Left lung (tissue), 10 donors: ENCODE data around the gene DYNLT2B. TPM values are rescaled to one million over a fixed set of nuclear protein-coding genes. Genes with fewer than 3 reads are reported as not detected.

Experiments
- ATAC-seq: fragments of 200-7000 bp; cut with Tn5 transposase; one replicate; pipeline ENCODE4 v1.9.1; 2020; ENCODE audit warnings: moderate library complexity
- DNase-seq, 4 donors: peaks; one replicate each; pipeline ENCODE4 v3.0.0-alpha.2; 2013 to 2020
- H3K27ac ChIP-seq, 2 donors: fragments of 200-600 bp; sonication (generic) in 1 of 2; one replicate each; pipeline versions ENCODE4 v1.5.0 to v1.8.0; 2020 to 2021
- H3K27me3 ChIP-seq, 2 donors: fragments of 200-600 bp; sonication (generic) in 1 of 2; one replicate each; pipeline versions ENCODE4 v1.5.0 to v1.8.0; 2020 to 2021
- H3K36me3 ChIP-seq, 2 donors: fragments of 200-600 bp; sonication (generic) in 1 of 2; one replicate each; pipeline versions ENCODE4 v1.5.0 to v1.8.0; 2020 to 2021
- H3K4me1 ChIP-seq, 2 donors: fragments of 200-600 bp; one replicate each; pipeline ENCODE4 v1.8.0; 2021
- H3K4me3 ChIP-seq, 2 donors: fragments of 200-600 bp; sonication (generic) in 1 of 2; one replicate each; pipeline versions ENCODE4 v1.5.0 to v1.8.0; 2020 to 2021; ENCODE audit warnings: mild to moderate bottlenecking in 1 of 2
- H3K9me3 ChIP-seq, 2 donors: fragments of 200-600 bp; sonication (generic) in 1 of 2; one replicate each; pipeline versions ENCODE4 v1.5.0 to v1.8.0; 2020 to 2021
- CTCF ChIP-seq, 2 donors: fragments of 200-600 bp; sonication (generic) in 1 of 2; IDR thresholded peaks; one replicate each; pipeline versions ENCODE4 v1.5.0 to v1.8.0; 2021; ENCODE audit warnings: antibody characterized with exemption in 2 of 2
- intact Hi-C, 2 donors: fragments of 100-400 bp; cut with DNase I; formaldehyde crosslinking; loops; one replicate each; pipeline versions ENCODE4 v1.11.2 to v1.14.2; 2022
- polyA plus RNA-seq, 6 donors: library from polyadenylated mRNA; unstranded; fragments of 120-200 nt; gene quantifications; one replicate each; pipeline ENCODE4 v1.2.1, GENCODE V29; 2013; ENCODE audit not compliant: insufficient read length in 6 of 6
- total RNA-seq, 2 donors: library from RNA; stranded (reverse); fragmentation: NEBNext Ultra II Directional; extraction: Animal tissue kit (Norgen Biotek cat#: 25700); gene quantifications; one replicate each; pipeline ENCODE4 v1.2.1, GENCODE V29; 2021
- donor health status: DM: no; HTN: yes; CAD: no.
- donor health status: DM: no; HTN: no; CAD: no.

Gene DYNLT2B
- total and polyA plus RNA-seq, 8 donors = 6.0 to 26.9 (median 25.7) TPM

DNA sequence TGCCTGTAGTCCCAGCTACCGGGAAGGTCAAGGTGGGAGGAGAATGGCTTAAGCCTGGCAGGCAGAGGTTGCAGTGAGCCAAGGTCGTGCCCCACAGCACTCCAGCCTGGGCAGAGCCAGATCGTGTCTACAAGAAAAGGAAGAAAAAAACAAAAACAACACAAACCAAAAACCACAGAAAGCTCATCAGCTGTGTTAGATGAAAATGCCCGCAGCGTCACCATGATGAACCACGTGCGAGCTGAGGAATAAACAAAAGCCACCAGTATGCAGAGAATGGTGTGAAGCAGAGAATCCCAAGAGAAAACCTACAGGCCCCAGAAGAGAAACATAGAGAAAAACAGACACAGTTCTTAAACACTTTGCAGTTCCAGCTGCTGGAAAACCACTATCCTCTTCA, 39.9 kb upstream of the DYNLT2B start:
- H3K27ac ChIP-seq = no peak overlapping the region
- H3K27me3 ChIP-seq = no peaks in the 10 kb centered on the region
- DNase-seq (no peak), ATAC-seq (no peak)
- TF ChIP-seq CTCF (IDR thresholded peaks at IDR 0.05) = no peak
- H3K9me3 ChIP-seq = no peaks in the 10 kb centered on the region
- H3K4me1 ChIP-seq = no peaks in the 10 kb centered on the region
- peaks cover 3 to 90% of the 10 kb centered on the region in 2 donors for H3K36me3 ChIP-seq
- intact Hi-C loops = no loop called here
- no peak overlapping the region for H3K4me3 ChIP-seq

- no peak overlapping the region for H3K27ac ChIP-seq
Measured at GRCh38 chr3:196356556-196356955, 38.5 kb upstream of the DYNLT2B start.

GRCh38 chr3:196355668-196356067, 37.6 kb upstream of the DYNLT2B start:
- no peak overlapping the region for H3K4me3 ChIP-seq
- H3K36me3 ChIP-seq = peaks cover 0 to 68% of the 10 kb centered on the region in 2 donors
- H3K4me1 ChIP-seq = no peaks in the 10 kb centered on the region
- no peak for TF ChIP-seq CTCF (IDR thresholded peaks at IDR 0.05)
- no peak overlapping the region for H3K27ac ChIP-seq
- DNase-seq (no peak), ATAC-seq (no peak)
- H3K9me3 ChIP-seq = no peaks in the 10 kb centered on the region
- intact Hi-C loops = no loop called here
- no peaks in the 10 kb centered on the region for H3K27me3 ChIP-seq

More at GRCh38 chr3:196356556-196356955, 38.5 kb upstream of the DYNLT2B start:
- TF ChIP-seq CTCF (IDR thresholded peaks at IDR 0.05) = no peak
- no peak for ATAC-seq
- intact Hi-C loops = no loop called here
- DNase-seq = no peak
- no peak overlapping the region for H3K4me3 ChIP-seq
- no peaks in the 10 kb centered on the region for H3K4me1 ChIP-seq
- peaks cover 0 to 77% of the 10 kb centered on the region in 2 donors for H3K36me3 ChIP-seq
- no peaks in the 10 kb centered on the region for H3K9me3 ChIP-seq
- H3K27me3 ChIP-seq = no peaks in the 10 kb centered on the region

GRCh38 chr3:196354132-196354531, 36.1 kb upstream of the DYNLT2B start:
- no peaks in the 10 kb centered on the region for H3K27me3 ChIP-seq
- no peak overlapping the region for H3K4me3 ChIP-seq
- H3K9me3 ChIP-seq = no peaks in the 10 kb centered on the region
- H3K4me1 ChIP-seq = no peaks in the 10 kb centered on the region
- DNase-seq = no peak
- ATAC-seq = no peak
- H3K36me3 ChIP-seq = peaks cover 0 to 58% of the 10 kb centered on the region in 2 donors
- intact Hi-C loops = no loop called here
- H3K27ac ChIP-seq = no peak overlapping the region
- no peak for TF ChIP-seq CTCF (IDR thresholded peaks at IDR 0.05)

- ATAC-seq (no peak), DNase-seq (no peak)
- Histone ChIP-seq H3K4me1 (no peaks in the 10 kb centered on the region), H3K4me3 (no peak overlapping the region), H3K27ac (no peak overlapping the region), H3K9me3 (no peaks in the 10 kb centered on the region), H3K36me3 (peaks cover 0 to 34% of the 10 kb centered on the region in 2 donors), H3K27me3 (no peaks in the 10 kb centered on the region)
- intact Hi-C loops = no loop called here
- no peak for TF ChIP-seq CTCF (IDR thresholded peaks at IDR 0.05)
Measured at GRCh38 chr3:196351541-196351940, 33.5 kb upstream of the DYNLT2B start.
